Psoas muscle (tissue), 8 donors: ENCODE data around the gene EXD3. TPM values are rescaled to one million over a fixed set of nuclear protein-coding genes. Genes with fewer than 3 reads are reported as not detected.

Experiments used
- ATAC-seq, 4 donors: fragments of 200-7000 bp; cut with Tn5 transposase; one replicate each; pipeline ENCODE4 v1.9.1; 2020; ENCODE audit warnings: moderate library complexity in 3 of 4, mild to moderate bottlenecking in 2 of 4
- DNase-seq, 2 donors: peaks; one replicate each; pipeline ENCODE4 v3.0.0-alpha.2; 2020
- H3K27ac ChIP-seq: fragments of 200-600 bp; one replicate; pipeline ENCODE4 v1.8.0; 2022
- H3K27me3 ChIP-seq, 3 donors: fragments of 200-600 bp in 1 of 3; one replicate each; pipeline versions ENCODE4 v1.6.1 to v1.8.0; 2013 to 2022; ENCODE audit warnings: low read length in 2 of 3, mild to moderate bottlenecking in 2 of 3, moderate library complexity in 1 of 3; ENCODE audit not compliant: insufficient read depth in 3 of 3
- H3K36me3 ChIP-seq, 2 donors: fragments of 200-600 bp in 1 of 2; one replicate each; pipeline versions ENCODE4 v1.6.1 to v1.8.0; 2013 to 2022; ENCODE audit warnings: low read depth in 1 of 2, mild to moderate bottlenecking in 1 of 2, moderate library complexity in 1 of 2; ENCODE audit not compliant: insufficient read depth in 1 of 2
- H3K4me1 ChIP-seq: fragments of 200-600 bp; one replicate; pipeline ENCODE4 v1.8.0; 2022
- H3K4me3 ChIP-seq: fragments of 200-600 bp; one replicate; pipeline ENCODE4 v1.8.0; 2022; ENCODE audit warnings: mild to moderate bottlenecking
- H3K9me3 ChIP-seq: fragments of 200-600 bp; one replicate; pipeline ENCODE4 v1.8.0; 2022
- WGBS, 3 donors: extraction: QIAGEN DNeasy Blood & Tissue Kit; methylation state at CpG; one replicate each; pipeline versions ENCODE4 v1.1.6 to v1.1.7; 2013; 5-methylcytosine and 5-hydroxymethylcytosine counted together
- intact Hi-C, 2 donors: fragments of 100-400 bp; cut with DNase I; formaldehyde crosslinking; loops; one replicate each; pipeline versions ENCODE4 v1.11.0 to v1.14.2; 2022
- polyA plus RNA-seq, 3 donors: library from polyadenylated mRNA; stranded (reverse); fragments of 200-250 nt; gene quantifications; one replicate each; pipeline ENCODE4 v1.2.3, GENCODE V29; 2013
- total RNA-seq, 4 donors: library from RNA; stranded (reverse); fragmentation: NEBNext Ultra II Directional in 2 of 4; extraction: Animal tissue kit (Norgen Biotek cat#: 25700) in 2 of 4; gene quantifications; one replicate each; pipeline versions ENCODE4 v1.2.1 to v1.2.4, GENCODE V29; 2021 to 2023
- TF ChIP-seq, protein P1 (sequence below): fragments of 200-600 bp; IDR thresholded peaks from one replicate; pipeline ENCODE4 v1.8.0; 2022; ENCODE audit warnings: antibody characterized with exemption
- donor health status: healthy with polysubstance abuse.
- donor health status: DM: no; HTN: no; CAD: no; lungs with moderate emphysema.
- donor health status: Bipolar disorder and iron deficiency.
- donor health status: healthy.
- donor health status: DM: yes; HTN: yes; CAD: no.
- donor health status: DM: no; HTN: no; CAD: no.
- donor health status: DM: no; HTN: no; CAD: no.
- donor health status: DM: yes; HTN: yes; CAD: no.

Gene EXD3
- total and polyA plus RNA-seq, 7 donors: 5.7 to 11.2 (median 9.4) TPM

DNA sequence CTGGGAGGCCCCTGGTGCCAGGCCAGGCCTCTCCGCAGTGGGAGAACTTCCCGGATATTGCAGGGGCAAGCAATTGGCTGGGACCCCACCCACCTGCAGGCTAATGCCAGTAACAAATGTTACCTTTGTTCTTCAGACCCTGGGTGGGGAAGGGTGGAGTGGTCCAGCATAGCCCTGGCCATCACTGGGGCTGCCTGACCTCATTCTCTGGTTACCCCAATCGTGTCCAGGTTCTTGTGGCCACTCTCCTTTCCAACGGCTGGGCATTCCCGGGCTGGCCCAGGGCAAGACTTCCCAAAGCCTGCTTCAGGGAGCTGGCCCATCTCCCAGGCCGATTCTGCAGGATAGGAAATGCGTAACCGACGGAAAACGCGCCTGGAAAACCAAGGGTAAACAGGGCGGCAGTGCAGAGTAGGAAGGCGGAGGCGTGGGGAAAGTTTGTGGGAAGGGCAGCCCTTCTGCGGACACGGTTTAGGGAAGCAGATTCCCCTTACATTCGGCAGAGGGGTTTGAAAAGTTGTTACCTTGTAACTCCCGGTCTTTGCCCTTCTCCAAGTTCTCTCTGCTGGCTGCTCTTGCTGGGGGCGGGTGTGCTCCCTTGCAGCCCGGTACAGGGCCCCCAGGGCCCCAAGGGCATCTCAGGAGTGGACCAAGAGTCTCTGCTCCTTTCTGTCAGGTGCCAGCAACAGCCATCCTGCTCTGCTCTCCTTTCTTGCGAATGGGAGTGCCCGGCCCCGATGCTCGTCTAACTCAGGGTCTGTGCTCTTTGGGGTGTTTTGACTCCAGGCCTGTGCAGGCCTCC lies 124.4 kb downstream of the EXD3 start:
- H3K36me3 ChIP-seq: no peaks in the 10 kb centered on the region
- TF ChIP-seq, protein P1, sequence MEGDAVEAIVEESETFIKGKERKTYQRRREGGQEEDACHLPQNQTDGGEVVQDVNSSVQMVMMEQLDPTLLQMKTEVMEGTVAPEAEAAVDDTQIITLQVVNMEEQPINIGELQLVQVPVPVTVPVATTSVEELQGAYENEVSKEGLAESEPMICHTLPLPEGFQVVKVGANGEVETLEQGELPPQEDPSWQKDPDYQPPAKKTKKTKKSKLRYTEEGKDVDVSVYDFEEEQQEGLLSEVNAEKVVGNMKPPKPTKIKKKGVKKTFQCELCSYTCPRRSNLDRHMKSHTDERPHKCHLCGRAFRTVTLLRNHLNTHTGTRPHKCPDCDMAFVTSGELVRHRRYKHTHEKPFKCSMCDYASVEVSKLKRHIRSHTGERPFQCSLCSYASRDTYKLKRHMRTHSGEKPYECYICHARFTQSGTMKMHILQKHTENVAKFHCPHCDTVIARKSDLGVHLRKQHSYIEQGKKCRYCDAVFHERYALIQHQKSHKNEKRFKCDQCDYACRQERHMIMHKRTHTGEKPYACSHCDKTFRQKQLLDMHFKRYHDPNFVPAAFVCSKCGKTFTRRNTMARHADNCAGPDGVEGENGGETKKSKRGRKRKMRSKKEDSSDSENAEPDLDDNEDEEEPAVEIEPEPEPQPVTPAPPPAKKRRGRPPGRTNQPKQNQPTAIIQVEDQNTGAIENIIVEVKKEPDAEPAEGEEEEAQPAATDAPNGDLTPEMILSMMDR: no peak
- peak overlapping the region; percentile 66 for H3K4me3 ChIP-seq
- peaks cover 7% of the 10 kb centered on the region for H3K4me1 ChIP-seq
- DNase-seq (no peak), ATAC-seq (no peak)
- intact Hi-C loops: loop anchor here (5.0 to 10.0 kb wide), 2 partner anchors 109 to 226 kb away; no protein-coding TSS in a partner anchor
- WGBS, 3 donors: 55 to 58% (median 57%) methylated on average over 24 of the region's 24 CpGs
- peak overlapping the region; percentile 50 for H3K27ac ChIP-seq
- H3K9me3 ChIP-seq: no peaks in the 10 kb centered on the region
- peaks cover 0 to 84% (median 27%) of the 10 kb centered on the region in 3 donors for H3K27me3 ChIP-seq

DNA sequence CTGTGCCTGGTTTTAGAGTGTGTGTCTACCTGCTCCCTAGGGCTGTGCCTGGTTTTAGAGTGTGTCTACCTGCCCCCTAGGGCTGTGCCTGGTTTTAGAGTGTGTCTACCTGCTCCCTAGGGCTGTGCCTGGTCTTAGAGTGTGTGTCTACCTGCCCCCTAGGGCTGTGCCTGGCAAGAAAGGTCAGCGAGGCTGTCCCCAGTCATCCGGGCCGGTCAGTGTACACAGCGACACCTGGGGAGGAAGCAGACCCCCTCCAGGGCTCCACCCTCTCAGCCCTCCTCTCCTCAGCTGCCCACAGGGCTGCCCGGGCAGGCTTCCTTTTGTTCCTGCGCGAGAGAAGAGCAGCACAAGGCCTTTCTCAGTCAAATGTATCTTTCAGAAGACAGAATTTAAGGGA lies 125.0 kb downstream of the EXD3 start:
- H3K9me3 ChIP-seq: no peaks in the 10 kb centered on the region
- TF ChIP-seq, protein P1: no peak
- ATAC-seq: no peak
- 52 to 81% (median 70%) methylated on average over 7 of the region's 7 CpGs for WGBS, 3 donors
- peak overlapping the region; percentile 66 for H3K4me3 ChIP-seq
- peak overlapping the region; percentile 50 for H3K27ac ChIP-seq
- H3K36me3 ChIP-seq: no peaks in the 10 kb centered on the region
- no peak for DNase-seq
- H3K4me1 ChIP-seq: peaks cover 7% of the 10 kb centered on the region
- intact Hi-C loops: loop anchor here (2.0 to 10.0 kb wide), 3 partner anchors 109 to 227 kb away; no protein-coding TSS in a partner anchor
- H3K27me3 ChIP-seq: peaks cover 0 to 87% (median 32%) of the 10 kb centered on the region in 3 donors

DNA sequence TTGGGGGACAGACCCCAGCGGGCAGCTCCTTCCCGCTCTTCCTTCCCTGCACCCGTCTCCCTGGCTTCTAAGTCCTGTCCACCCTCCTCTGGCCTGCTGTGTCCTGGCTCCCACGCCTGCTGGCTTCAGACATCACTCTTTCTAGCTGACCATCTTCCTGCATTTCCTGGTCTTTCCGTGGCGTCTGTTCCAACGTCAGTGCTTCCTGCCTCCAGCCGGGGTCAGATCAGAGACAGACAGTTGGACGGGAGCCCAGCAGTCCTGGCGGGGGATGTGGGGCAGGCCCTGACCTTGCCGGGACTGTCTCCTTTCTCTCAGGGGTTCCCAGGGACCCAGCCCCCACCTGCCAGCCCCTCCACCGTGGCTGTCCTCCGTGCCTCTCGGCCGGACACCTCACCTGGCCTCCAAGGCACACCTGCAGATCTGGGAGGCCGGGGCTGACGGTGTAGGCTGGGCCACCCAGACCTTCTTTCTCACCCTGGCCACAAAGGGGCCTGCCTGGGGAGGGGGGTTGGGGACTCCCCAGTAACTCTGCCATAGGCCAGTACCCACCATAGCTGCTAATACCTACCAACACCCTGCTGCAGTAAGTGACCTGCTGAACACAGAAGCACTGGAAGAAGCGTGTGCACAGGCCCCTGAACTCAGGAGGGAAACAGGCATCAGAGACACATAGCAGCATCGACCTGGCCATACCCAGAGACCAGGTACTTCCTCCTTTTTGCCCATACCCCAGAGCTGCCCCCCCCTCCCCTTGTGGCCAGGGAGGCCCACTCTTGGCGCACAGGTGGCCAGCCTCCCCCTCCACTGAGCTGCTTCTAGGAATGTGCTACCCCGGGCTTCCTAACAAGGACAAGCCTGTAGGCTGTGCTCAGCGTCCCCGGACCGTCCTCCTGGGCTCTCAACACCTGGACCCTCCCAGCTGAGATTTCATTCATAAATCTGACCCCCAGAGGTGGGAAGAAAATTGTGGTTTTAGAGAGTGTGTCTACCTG lies 126.0 kb downstream of the EXD3 start:
- Histone ChIP-seq H3K9me3 (no peaks in the 10 kb centered on the region), H3K4me1 (peaks cover 7% of the 10 kb centered on the region), H3K4me3 (peak overlapping the region; percentile 59), H3K27ac (peak overlapping the region; percentile 58), H3K36me3 (no peaks in the 10 kb centered on the region), H3K27me3 (peaks cover 0 to 85% (median 32%) of the 10 kb centered on the region in 3 donors)
- ATAC-seq: peak in 2 of 4 donors; percentile 11 to 18
- WGBS, 3 donors: 51 to 60% (median 57%) methylated on average over 24 of the region's 24 CpGs
- intact Hi-C loops: loop anchor here (2.0 to 10.0 kb wide), 3 partner anchors 110 to 228 kb away; no protein-coding TSS in a partner anchor
- TF ChIP-seq, protein P1: no peak
- no peak for DNase-seq

DNA sequence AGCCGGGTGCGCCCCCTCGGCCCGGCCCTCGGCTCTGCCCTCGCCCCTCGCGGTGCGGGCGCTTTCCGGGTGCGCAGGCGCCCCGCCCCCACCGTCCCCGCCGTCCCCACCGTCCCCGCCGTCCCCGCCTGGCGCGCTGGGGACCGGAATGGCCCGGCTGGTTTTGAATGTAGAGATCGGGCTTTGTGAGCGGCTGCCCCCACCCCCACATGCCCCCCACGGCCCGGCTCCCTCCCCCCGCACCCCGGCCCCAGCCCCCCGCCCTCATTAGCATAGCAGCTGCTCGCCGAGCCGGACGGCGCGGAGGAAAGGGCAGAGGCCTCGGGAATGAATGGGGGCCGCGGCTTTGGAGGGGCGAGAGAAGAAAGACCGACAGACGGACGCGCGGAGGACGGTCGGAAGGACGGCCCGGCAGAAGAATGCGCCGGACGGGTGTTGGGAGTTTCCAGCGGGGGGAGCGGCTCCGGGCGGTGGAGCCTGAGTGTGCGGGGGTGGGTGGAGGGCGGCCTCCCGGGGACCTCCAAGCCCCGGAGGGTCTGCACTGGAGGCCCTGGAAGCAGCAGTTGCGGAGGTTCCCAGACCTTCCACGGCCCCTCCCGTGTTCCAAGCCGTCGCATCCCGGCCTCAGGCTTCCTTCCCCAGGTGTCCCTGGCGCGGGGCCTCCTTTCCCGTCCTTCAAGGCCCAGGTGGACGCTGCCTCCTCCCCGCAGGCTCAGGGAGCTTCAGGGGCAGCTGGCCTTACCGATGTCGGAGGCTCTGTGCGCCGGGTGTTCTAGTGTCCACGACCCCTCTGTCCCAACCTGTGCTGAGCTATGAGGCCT lies 126.9 kb downstream of the EXD3 start:
- Histone ChIP-seq H3K4me1 (peaks cover 7% of the 10 kb centered on the region), H3K36me3 (no peaks in the 10 kb centered on the region), H3K27me3 (peaks cover 0 to 79% (median 32%) of the 10 kb centered on the region in 3 donors), H3K9me3 (no peaks in the 10 kb centered on the region), H3K27ac (peak overlapping the region; percentile 58), H3K4me3 (peak overlapping the region; percentile 59)
- DNase-seq: no peak
- TF ChIP-seq, protein P1: no peak
- WGBS, 3 donors: 10 to 17% (median 17%) methylated on average over 31 to 78 of the region's 78 CpGs
- intact Hi-C loops: loop anchor here (2.0 to 10.0 kb wide), 3 partner anchors 111 to 229 kb away; no protein-coding TSS in a partner anchor
- peak in 1 of 4 donors; percentile 4 for ATAC-seq
